ENCODE results near the gene C2CD4B.

GRCh38 chr15:62164014-62164395, 1.1 kb downstream of the C2CD4B start:
- TF ChIP-seq SIN3A (IDR thresholded peaks at IDR 0.05; ENCODE audit: borderline replicate concordance, insufficient read depth, low read depth, low read length) (no peak), POLR2AphosphoS5 (IDR thresholded peaks at IDR 0.05; ENCODE audit: low read depth, low read length) (no peak), CTCF (IDR thresholded peaks at IDR 0.05) (no peak), REST (IDR thresholded peaks at IDR 0.05; ENCODE audit: insufficient read depth in 1 of 2, low read depth in 2 of 2, low read length in 1 of 2) (no peak), TCF7L2 (IDR thresholded peaks at IDR 0.05; ENCODE audit: low read depth, low read length) (no peak)
